Measurements from ENCODE around the gene PTPRN2. TPM values are rescaled to one million over a fixed set of nuclear protein-coding genes. Genes with fewer than 3 reads are reported as not detected.
"Not testable (repeated sequence)": the region's sequence is repeated elsewhere in the genome, so short reads cannot be mapped to it uniquely, and the experiment has no call there.

PTPRN2 gene
- polyA plus RNA-seq, 6 donors from 2014 or later, result 1.4 to 4.6 (median 3.8) TPM

DNA sequence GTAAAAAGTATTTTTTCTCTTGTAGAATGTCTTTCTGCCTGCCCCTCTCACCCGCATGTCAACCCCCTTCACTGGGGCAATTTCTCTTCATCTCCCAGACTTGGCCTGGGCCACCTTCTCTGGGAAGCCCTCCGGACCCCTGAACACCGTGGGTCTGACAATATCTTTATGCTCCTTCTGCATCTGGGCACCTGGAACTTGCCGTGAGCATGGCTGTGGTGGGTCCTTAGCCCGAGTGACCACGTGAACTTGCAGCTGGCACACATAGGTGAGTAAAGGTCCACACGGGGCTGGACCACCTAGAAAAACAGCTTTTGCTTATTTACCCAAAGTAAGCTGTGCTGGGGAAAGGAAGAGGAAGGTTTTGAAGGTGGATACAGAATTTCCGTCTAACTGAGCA is 650.6 kb downstream of the PTPRN2 start:
- no peak for DNase-seq
- Mint-ChIP-seq H3K4me1 (no peaks in the 10 kb centered on the region), H3K27ac (no peak overlapping the region)

GRCh38 chr7:157935721-157936120 is 651.9 kb downstream of the PTPRN2 start:
- ATAC-seq (ENCODE audit: low read depth in 2 of 2), result not testable (repeated sequence)

More for the DNA sequence above, 650.6 kb downstream of the PTPRN2 start:
- no peak for ATAC-seq (ENCODE audit: low read depth in 2 of 2)
- Mint-ChIP-seq H3K36me3 (peaks cover 4 to 11% of the 10 kb centered on the region in 2 donors), H3K9me3 (peaks cover 6 to 19% (median 16%) of the 10 kb centered on the region in 7 donors), H3K27me3 (no peaks in the 10 kb centered on the region), H3K4me3 (no peak overlapping the region)

DNA sequence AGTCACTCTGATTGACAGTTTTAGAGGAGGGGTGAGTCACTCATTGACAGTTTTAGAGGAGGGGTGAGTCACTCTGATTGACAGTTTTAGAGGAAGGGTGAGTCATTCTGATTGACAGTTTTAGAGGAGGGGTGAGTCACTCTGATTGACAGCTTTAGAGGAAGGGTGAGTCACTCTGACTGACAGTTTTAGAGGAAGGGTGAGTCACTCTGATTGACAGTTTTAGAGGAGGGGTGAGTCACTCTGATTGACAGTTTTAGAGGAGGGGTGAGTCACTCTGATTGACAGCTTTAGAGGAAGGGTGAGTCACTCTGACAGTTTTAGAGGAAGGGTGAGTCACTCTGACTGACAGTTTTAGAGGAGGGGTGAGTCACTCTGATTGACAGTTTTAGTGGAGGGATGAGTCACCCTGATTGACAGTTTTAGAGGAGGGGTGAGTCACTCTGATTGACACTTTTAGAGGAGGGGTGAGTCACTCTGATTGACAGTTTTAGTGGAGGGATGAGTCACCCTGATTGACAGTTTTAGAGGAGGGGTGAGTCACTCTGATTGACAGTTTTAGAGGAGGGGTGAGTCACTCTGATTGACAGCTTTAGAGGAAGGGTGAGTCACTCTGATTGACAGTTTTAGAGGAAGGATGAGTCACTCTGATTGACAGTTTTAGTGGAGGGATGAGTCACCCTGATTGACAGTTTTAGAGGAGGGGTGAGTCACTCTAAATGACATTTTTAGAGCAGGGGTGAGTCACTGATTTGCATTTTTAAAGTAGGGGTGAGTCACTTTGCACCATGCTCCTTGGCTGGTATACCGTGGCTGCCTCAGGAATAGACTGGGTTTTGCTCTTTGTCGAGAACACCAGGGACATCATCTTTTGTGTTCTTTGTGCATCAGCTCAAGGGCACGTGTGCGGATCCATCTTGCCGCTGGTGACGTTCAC is 654.1 kb downstream of the PTPRN2 start:
- H3K9me3 Mint-ChIP-seq, result peaks cover 5 to 17% (median 14%) of the 10 kb centered on the region in 7 donors
- not testable (repeated sequence) for ATAC-seq (ENCODE audit: low read depth in 2 of 2); H3K27me3 Mint-ChIP-seq; H3K4me3 Mint-ChIP-seq; H3K4me1 Mint-ChIP-seq; DNase-seq; H3K27ac Mint-ChIP-seq
- peaks cover 4 to 11% of the 10 kb centered on the region in 2 donors for H3K36me3 Mint-ChIP-seq

More at GRCh38 chr7:157935721-157936120, 651.9 kb downstream of the PTPRN2 start:
- peaks cover 4 to 11% of the 10 kb centered on the region in 2 donors for H3K36me3 Mint-ChIP-seq
- H3K4me1 Mint-ChIP-seq, H3K27ac Mint-ChIP-seq, DNase-seq, H3K4me3 Mint-ChIP-seq, H3K27me3 Mint-ChIP-seq: not testable (repeated sequence)
- H3K9me3 Mint-ChIP-seq, result peaks cover 6 to 19% (median 17%) of the 10 kb centered on the region in 7 donors

DNA sequence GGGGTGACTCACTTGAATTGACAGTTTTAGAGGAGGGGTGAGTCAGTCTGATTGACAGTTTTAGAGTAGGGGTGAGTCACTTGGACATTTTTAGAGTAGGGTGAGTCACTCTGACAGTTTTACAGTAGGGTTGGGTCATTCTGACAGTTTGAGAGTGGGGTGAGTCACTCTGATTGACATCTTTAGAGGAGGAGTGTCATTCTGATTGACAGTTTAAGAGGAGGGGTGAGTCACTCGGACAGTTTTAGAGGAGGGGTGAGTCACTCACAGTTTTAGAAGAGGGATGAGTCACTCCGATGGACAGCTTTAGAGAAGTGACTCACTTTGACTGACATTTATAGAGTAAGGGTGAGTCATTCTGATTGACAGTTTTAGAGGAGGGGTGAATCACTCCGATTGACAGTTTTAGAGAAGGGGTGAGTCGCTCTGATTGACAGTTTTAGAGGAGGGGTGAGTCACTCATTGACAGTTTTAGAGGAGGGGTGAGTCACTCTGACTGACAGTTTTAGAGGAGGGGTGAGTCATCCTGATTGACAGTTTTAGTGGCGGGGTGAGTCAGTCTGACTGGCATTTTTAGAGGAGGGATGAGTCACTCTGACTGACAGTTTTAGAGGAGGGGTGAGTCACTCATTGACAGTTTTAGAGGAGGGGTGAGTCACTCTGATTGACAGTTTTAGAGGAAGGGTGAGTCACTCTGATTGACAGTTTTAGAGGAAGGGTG is 655.0 kb downstream of the PTPRN2 start:
- no peak overlapping the region for H3K27ac Mint-ChIP-seq
- ATAC-seq (ENCODE audit: low read depth in 2 of 2) (no peak), DNase-seq (no peak)
- H3K9me3 Mint-ChIP-seq, result peaks cover 5 to 17% (median 14%) of the 10 kb centered on the region in 7 donors
- H3K4me1 Mint-ChIP-seq, result peaks cover 0 to 7% (median 0%) of the 10 kb centered on the region in 3 donors
- H3K27me3 Mint-ChIP-seq, result peaks cover 0 to 7% (median 5%) of the 10 kb centered on the region in 3 donors
- H3K4me3 Mint-ChIP-seq, result peak overlapping the region in 1 of 8 donors; percentile 17
- peaks cover 4 to 11% of the 10 kb centered on the region in 2 donors for H3K36me3 Mint-ChIP-seq

GRCh38 chr7:157930926-157931466 is 656.6 kb downstream of the PTPRN2 start:
- H3K9me3 Mint-ChIP-seq, result peaks cover 3 to 17% (median 11%) of the 10 kb centered on the region in 7 donors
- H3K27me3 Mint-ChIP-seq, result peaks cover 0 to 14% (median 7%) of the 10 kb centered on the region in 3 donors
- no peak for DNase-seq
- H3K4me1 Mint-ChIP-seq, result peaks cover 3 to 16% (median 9%) of the 10 kb centered on the region in 3 donors
- no peak for ATAC-seq (ENCODE audit: low read depth in 2 of 2)
- H3K4me3 Mint-ChIP-seq, result no peak overlapping the region
- H3K36me3 Mint-ChIP-seq, result peaks cover 4 to 11% of the 10 kb centered on the region in 2 donors
- H3K27ac Mint-ChIP-seq, result peak overlapping the region in 1 of 6 donors; percentile 74

DNA sequence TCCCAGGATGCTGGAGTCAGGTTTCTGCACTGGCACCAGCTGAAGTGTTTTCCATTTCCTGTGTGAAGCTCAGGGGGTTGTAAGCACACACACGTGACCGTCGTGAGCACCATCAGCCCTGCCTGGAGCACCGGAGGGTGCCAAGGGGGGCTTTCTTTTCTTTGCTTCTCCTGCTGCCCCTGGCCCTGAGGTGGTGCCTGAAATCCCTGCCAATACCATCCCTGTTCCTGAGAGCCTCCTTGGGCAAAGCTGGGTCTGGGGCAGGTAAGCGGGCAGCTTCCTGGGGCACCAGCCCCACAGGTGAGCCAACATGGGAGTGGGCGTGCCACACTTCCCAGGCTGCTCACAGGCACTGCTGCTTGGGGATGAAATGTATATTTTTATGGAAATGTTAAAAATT is 657.2 kb downstream of the PTPRN2 start:
- Mint-ChIP-seq H3K27ac (no peak overlapping the region), H3K36me3 (peaks cover 4 to 11% of the 10 kb centered on the region in 2 donors), H3K27me3 (peaks cover 0 to 15% (median 7%) of the 10 kb centered on the region in 3 donors), H3K4me3 (no peak overlapping the region), H3K4me1 (peaks cover 4 to 19% (median 10%) of the 10 kb centered on the region in 3 donors), H3K9me3 (peaks cover 2 to 15% (median 11%) of the 10 kb centered on the region in 7 donors)
- ATAC-seq (ENCODE audit: low read depth in 2 of 2) (no peak), DNase-seq (no peak)

GRCh38 chr7:157929671-157930070 is 658.0 kb downstream of the PTPRN2 start:
- H3K9me3 Mint-ChIP-seq, result peaks cover 0 to 15% (median 9%) of the 10 kb centered on the region in 7 donors
- peaks cover 4 to 11% of the 10 kb centered on the region in 2 donors for H3K36me3 Mint-ChIP-seq
- no peak overlapping the region for H3K27ac Mint-ChIP-seq
- H3K4me1 Mint-ChIP-seq, result peaks cover 4 to 19% (median 10%) of the 10 kb centered on the region in 3 donors
- no peak overlapping the region for H3K4me3 Mint-ChIP-seq
- no peak for ATAC-seq (ENCODE audit: low read depth in 2 of 2)
- peaks cover 0 to 15% (median 7%) of the 10 kb centered on the region in 3 donors for H3K27me3 Mint-ChIP-seq
- no peak for DNase-seq

- no peak for ATAC-seq (ENCODE audit: low read depth in 2 of 2)
- Mint-ChIP-seq H3K4me1 (peaks cover 4 to 19% (median 10%) of the 10 kb centered on the region in 3 donors), H3K27me3 (peaks cover 0 to 15% (median 7%) of the 10 kb centered on the region in 3 donors), H3K27ac (peak overlapping the region in 1 of 6 donors; percentile 38), H3K4me3 (no peak overlapping the region), H3K36me3 (peaks cover under 1 to 11% of the 10 kb centered on the region in 2 donors), H3K9me3 (peaks cover 0 to 11% (median 8%) of the 10 kb centered on the region in 7 donors)
- DNase-seq, result no peak
Observed at GRCh38 chr7:157928808-157929425, 658.7 kb downstream of the PTPRN2 start.

- peaks cover 0 to 11% of the 10 kb centered on the region in 2 donors for H3K36me3 Mint-ChIP-seq
- ATAC-seq (ENCODE audit: low read depth in 2 of 2) (no peak), DNase-seq (no peak)
- H3K27me3 Mint-ChIP-seq, result peaks cover 0 to 21% (median 7%) of the 10 kb centered on the region in 3 donors
- H3K4me3 Mint-ChIP-seq, result peak overlapping the region in 2 of 8 donors; percentile 3 to 25
- no peak overlapping the region for H3K27ac Mint-ChIP-seq
- peaks cover 0 to 10% (median 8%) of the 10 kb centered on the region in 7 donors for H3K9me3 Mint-ChIP-seq
- H3K4me1 Mint-ChIP-seq, result peaks cover 4 to 19% (median 10%) of the 10 kb centered on the region in 3 donors
Observed at GRCh38 chr7:157928171-157928794, 659.3 kb downstream of the PTPRN2 start.

GRCh38 chr7:157927313-157927925 is 660.2 kb downstream of the PTPRN2 start:
- peak overlapping the region in 1 of 8 donors; percentile 15 for H3K4me3 Mint-ChIP-seq
- H3K27me3 Mint-ChIP-seq, result peaks cover 0 to 21% (median 7%) of the 10 kb centered on the region in 3 donors
- H3K36me3 Mint-ChIP-seq, result peaks cover 0 to 4% of the 10 kb centered on the region in 2 donors
- peaks cover 0 to 5% (median 3%) of the 10 kb centered on the region in 7 donors for H3K9me3 Mint-ChIP-seq
- peak overlapping the region in 1 of 6 donors; percentile 66 for H3K27ac Mint-ChIP-seq
- DNase-seq (no peak), ATAC-seq (ENCODE audit: low read depth in 2 of 2) (no peak)
- H3K4me1 Mint-ChIP-seq, result peaks cover 4 to 19% (median 10%) of the 10 kb centered on the region in 3 donors

DNA sequence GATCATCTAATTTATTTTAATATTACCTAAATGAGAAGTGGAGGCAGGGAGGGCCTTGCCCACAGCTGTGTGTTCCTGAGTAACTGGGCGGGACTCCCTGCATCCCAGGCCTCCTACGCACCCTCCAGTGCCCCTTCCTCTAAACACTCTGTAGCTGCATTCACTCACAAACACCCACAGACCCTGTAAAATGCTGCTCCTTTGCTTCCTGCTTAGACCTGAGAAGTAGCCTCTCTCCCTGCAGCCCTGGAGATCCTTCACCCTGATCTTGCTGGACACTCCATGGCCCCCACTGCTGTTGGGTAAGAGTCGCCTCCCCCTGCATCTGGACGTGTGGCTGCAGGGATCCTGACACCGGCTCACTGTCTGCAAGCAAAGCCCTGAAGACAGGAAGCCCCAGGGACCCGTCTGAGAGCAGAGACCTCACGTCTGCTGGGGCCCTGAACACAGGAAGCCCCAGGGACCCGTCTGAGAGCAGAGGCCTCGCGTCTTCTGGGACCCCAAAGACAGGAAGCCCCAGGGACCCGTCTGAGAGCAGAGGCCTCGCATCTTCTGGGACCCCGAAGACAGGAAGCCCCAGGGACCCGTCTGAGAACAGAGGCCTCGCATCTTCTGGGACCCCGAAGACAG is 661.0 kb downstream of the PTPRN2 start:
- Mint-ChIP-seq H3K27me3 (peaks cover 0 to 21% (median 7%) of the 10 kb centered on the region in 3 donors), H3K36me3 (no peaks in the 10 kb centered on the region), H3K9me3 (peaks cover 0 to 2% (median 0%) of the 10 kb centered on the region in 7 donors), H3K27ac (peak overlapping the region in 1 of 6 donors; percentile 44), H3K4me1 (peaks cover 4 to 19% (median 10%) of the 10 kb centered on the region in 3 donors), H3K4me3 (peak overlapping the region in 1 of 8 donors; percentile 21)
- ATAC-seq (ENCODE audit: low read depth in 2 of 2) (no peak), DNase-seq (no peak)
